Esophagus (tissue), 2 donors: Measurements from ENCODE around the gene PPP5C. TPM values are rescaled to one million over a fixed set of nuclear protein-coding genes. Genes with fewer than 3 reads are reported as not detected.
"Not testable (repeated sequence)": the region's sequence is repeated elsewhere in the genome, so short reads cannot be mapped to it uniquely, and the experiment has no call there.

ENCODE experiments used
- H3K27ac ChIP-seq, 2 donors: one replicate each; pipeline ENCODE4 v1.5.1; 2013; ENCODE audit warnings: low read depth in 2 of 2, mild to moderate bottlenecking in 2 of 2, inconsistent platforms in 1 of 2, low read length in 1 of 2, moderate library complexity in 1 of 2
- H3K27me3 ChIP-seq, 2 donors: one replicate each; pipeline ENCODE4 v1.6.1; 2013; ENCODE audit warnings: low read length in 2 of 2, control low read depth in 1 of 2, mild to moderate bottlenecking in 1 of 2; ENCODE audit not compliant: insufficient read depth in 2 of 2, control insufficient read depth in 1 of 2
- H3K36me3 ChIP-seq, 2 donors: one replicate each; pipeline ENCODE4 v1.6.1; 2013; ENCODE audit warnings: low read length in 1 of 2; ENCODE audit not compliant: control insufficient read depth in 2 of 2, insufficient read depth in 2 of 2
- H3K4me1 ChIP-seq, 2 donors: one replicate each; pipeline ENCODE4 v1.6.1; 2013; ENCODE audit warnings: low read length in 1 of 2; ENCODE audit not compliant: control insufficient read depth in 2 of 2, insufficient read depth in 2 of 2
- H3K4me3 ChIP-seq, 2 donors: one replicate each; pipeline ENCODE4 v1.5.1; 2013; ENCODE audit warnings: low read length in 2 of 2, mild to moderate bottlenecking in 2 of 2, low read depth in 1 of 2, moderate library complexity in 1 of 2
- H3K9me3 ChIP-seq, 2 donors: one replicate each; pipeline ENCODE4 v1.6.1; 2013; ENCODE audit warnings: mild to moderate bottlenecking in 2 of 2, low read depth in 1 of 2, low read length in 1 of 2, moderate library complexity in 1 of 2; ENCODE audit not compliant: control insufficient read depth in 2 of 2, insufficient read depth in 1 of 2
- whole genome bisulfite sequencing, 2 donors: extraction: QIAGEN DNeasy Blood & Tissue Kit; methylation state at CpG; one replicate each; pipeline ENCODE4 v1.1.7; 2013; 5-methylcytosine and 5-hydroxymethylcytosine counted together
- polyA plus RNA-seq, 2 donors: library from polyadenylated mRNA; stranded (reverse); fragments of 200-250 nt; gene quantifications; one replicate each; pipeline ENCODE4 v1.2.3, GENCODE V29; 2013
- donor health status: healthy with polysubstance abuse.
- donor health status: Bipolar disorder and iron deficiency.

The PPP5C gene
- polyA plus RNA-seq, 2 donors, result 34.7 to 35.5 TPM

DNA sequence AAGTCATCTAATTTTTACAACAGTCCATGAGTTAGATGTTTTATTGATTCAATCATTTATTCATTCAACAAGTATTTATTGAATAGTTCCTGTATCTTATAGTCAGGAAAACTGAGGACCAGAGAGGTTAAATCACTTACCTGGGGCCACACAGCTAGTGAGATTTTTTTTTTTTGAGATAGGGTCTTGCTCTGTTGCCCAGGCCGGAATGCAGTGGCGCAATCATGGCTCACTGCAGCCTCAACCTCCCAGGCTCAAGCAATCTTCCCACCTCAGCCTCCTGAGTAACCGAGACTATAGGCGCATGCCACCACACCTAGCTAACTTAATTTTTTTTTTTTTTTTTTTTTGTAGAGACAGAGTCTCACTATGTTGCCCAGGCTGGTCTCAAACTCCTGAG lies 88.8 kb downstream of the PPP5C start:
- not testable (repeated sequence) for H3K9me3 ChIP-seq, H3K27ac ChIP-seq, H3K4me3 ChIP-seq, H3K4me1 ChIP-seq, H3K36me3 ChIP-seq, H3K27me3 ChIP-seq
- WGBS, 2 donors, result 98% methylated on average over 4 of the region's 4 CpGs

Other genes starting within 250 kb of the PPP5C start
- gene IGFL3, start 222.4 kb upstream of the PPP5C start, polyA plus RNA-seq, result not detected
- 1 to 10 TPM in 1 of 2 donors, under 1 TPM in 1; 0.12 to 5.4 TPM for gene IGFL2, start 198.8 kb upstream of the PPP5C start, polyA plus RNA-seq
- 10 to 100 TPM; 58.7 to 66.5 TPM for gene IGFL1, start 117.3 kb upstream of the PPP5C start, polyA plus RNA-seq
- 10 to 100 TPM; 12.3 to 27.3 TPM for gene HIF3A, start 50.0 kb upstream of the PPP5C start, polyA plus RNA-seq
- under 1 TPM; 0.28 to 0.31 TPM for gene CCDC8, start 66.5 kb downstream of the PPP5C start, polyA plus RNA-seq
- gene PNMA8C, start 81.8 kb downstream of the PPP5C start, polyA plus RNA-seq, result not detected
- gene PNMA8A, start 124.5 kb downstream of the PPP5C start, polyA plus RNA-seq, result under 1 TPM; 0.02 to 0.10 TPM
- gene PNMA8B, start 148.8 kb downstream of the PPP5C start, polyA plus RNA-seq, result under 1 TPM; 0.14 TPM